Mucosa of gallbladder (tissue), 1 donor: ENCODE data around the gene MICU1. TPM values are rescaled to one million over a fixed set of nuclear protein-coding genes. Genes with fewer than 3 reads are reported as not detected.
"Not testable (repeated sequence)": the region's sequence is repeated elsewhere in the genome, so short reads cannot be mapped to it uniquely, and the experiment has no call there.

Source experiments
- DNase-seq: peaks from one replicate; pipeline ENCODE4 v3.0.0-alpha.2; 2020; ENCODE audit warnings: low spot score
- total RNA-seq: library from RNA; stranded (reverse); gene quantifications from one replicate; pipeline ENCODE4 v1.2.1, GENCODE V29; 2021
- donor health status: DM: no; HTN: no; CAD: no.

MICU1 gene
- total RNA-seq, 1 donor from 2014 or later = 42.0 TPM

DNA sequence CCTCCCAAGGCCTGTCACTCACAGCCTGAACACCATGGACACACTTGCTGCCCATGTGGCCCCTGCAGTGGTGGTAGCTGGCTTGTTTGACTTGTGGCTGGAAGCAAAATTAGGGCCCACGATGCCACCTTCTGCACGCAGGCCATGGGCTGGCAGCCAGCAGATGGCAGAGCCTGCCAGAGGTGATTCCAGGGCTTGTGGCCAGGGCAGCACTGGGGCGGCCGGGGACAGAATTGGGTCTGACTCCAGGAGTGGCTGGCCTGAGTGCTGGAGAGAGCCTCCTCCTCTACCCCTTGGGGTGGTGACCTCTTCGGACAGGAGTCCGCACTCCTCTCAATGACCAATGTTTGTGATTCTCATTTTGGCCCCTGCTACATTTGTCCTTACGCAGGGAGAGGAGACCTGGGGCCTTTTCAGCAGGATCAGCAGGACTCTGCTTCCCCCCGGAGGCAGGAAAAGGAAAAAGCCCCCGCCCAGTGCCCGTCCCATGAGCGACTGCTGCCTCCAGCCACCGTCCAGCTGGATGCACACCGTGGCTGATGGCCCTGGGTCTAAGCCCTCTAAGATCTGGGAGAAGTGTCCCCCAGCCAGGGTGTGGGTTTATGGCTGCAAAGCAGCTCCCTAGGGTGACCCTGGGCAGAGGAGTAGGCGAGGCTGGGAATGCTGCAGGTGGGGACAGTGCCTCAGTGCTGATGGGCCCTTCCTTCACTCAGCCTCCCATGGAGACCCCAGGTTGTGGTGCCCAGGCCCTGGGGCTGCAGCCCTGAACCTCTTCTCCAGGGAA lies 297.6 kb downstream of the MICU1 start:
- peak; percentile 55 for DNase-seq

DNA sequence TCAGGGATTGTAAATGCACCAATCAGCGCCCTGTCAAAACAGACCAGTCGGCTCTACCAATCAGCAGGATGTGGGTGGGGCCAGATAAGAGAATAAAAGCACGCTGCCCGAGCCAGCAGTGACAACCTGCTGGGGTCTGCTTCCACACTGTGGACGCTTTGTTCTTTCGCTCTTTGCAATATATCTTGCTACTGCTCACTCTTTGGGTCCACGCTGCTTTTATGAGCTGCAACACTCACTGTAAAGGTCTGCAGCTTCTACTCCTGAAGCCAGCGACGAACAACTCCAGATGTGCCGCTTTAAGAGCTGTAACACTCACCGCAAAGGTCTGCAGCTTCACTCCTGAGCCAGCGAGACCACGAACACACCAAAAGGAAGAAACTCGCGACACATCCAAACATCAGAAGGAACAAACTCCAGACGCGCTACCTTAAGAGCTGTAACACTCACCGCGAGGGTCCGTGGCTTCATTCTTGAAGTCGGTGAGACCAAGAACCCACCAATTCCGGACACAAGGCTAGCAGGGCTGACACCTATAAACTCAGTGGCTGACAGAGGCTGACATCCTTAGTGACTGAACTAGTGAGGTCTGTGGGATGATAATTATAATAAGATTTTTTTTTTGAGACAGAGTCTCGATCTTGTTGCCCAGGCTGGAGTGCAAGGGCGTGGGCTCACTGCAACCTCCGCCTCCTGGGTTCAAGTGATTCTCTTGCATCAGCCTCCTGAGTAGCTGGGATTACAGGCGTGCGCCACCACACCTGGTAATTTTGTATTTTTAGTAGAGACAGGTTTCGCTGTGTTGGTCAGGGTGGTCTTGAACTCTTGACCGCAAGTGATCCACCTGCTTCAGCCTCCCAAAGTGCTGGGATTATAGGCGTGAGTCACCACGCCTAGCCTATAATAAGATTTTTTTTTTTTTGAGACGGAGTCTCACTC lies 298.9 kb downstream of the MICU1 start:
- DNase-seq = not testable (repeated sequence)

DNA sequence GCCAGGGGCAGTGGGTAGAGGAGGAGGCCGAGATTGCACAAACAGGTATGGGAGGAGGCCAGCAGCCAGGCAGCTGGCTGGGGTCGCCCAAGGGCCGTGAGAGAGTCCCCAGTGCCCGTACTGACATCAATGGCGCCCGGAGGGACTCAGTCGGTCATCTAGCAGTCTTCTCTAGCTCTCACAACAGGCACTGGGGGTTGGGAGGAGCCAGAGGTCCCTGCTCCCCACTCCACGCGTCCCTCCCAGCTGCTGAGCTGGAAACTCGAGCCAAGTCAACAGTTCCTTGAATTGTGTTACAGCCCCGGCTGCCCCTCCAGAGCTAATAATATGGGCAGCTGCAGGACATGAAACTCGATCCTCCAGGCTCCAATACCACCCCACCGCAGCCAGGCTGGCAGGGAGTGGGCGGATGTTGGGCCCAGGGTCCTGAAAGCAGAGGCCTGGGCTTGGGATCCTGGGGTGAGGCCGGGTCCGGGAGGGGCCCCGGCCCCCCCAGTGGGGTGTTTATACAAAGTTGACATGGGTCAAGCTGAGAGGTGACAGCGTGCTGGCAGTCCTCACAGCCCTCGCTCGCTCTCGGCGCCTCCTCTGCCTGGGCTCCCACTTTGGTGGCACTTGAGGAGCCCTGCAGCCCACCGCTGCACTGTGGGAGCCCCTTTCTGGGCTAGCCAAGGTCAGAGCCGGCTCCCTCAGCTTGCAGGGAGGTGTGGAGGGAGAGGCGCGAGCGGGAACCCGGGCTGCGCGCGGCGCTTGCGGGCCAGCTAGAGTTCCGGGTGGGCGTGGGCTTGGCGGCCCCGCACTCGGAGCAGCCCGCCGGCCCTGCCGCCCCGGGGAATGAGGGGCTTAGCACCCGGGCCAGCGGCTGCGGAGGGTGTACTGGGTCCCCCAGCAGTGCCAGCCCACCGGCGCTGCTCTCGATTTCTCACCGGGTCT lies 300.4 kb downstream of the MICU1 start:
- not testable (repeated sequence) for DNase-seq

DNA sequence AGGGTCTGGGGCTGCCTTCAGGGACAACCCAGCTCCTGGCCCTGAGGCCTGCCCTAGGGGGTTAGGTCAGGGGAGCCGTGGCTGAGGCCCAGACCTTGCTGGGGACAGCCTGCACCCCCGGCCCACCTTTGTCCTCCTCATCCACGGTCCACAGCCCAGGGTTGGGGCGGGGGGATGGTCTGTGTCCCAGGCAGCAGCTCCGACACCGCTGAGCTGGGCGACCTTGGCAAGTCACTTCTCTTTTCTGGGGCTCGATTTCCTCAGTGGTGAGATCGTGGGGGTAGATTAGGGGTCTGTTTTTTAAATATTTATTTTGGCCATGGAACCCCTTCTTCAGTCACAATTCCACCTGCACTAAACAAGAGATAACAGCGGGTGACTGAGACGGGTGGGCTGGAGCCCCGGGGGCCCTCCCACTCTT lies 302.1 kb downstream of the MICU1 start:
- DNase-seq = no peak

DNA sequence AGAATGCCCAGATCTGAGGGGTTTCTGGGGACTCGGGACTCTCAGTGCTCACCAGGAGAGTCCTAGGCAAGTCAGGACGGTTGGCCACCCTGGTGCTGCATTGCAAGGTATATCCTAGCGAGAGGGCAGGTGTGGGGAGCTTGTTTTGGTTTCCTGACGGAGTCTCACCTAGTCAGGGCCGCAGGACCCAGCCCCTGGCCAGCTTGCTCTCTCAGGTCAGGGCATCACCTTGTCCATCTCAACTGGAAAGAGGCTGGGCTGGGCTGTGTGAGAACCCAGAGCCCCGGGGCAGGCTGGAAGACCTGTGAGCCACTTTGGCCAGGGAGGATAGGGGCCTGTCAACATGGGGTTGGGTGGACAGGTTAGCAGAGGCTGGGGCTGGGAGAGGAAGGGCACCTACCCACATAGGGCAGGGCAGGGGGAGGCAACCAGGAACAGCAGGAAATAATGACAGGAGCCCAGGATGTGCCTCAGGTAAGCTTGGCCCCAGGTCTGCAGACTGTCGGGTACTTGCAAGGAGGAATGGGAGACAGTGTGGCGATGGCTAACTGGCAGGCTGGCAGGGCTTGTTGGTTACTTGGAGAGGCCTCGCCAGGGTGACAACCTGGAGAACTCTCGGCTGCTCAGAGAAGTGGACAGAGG lies 302.6 kb downstream of the MICU1 start:
- no peak for DNase-seq

DNA sequence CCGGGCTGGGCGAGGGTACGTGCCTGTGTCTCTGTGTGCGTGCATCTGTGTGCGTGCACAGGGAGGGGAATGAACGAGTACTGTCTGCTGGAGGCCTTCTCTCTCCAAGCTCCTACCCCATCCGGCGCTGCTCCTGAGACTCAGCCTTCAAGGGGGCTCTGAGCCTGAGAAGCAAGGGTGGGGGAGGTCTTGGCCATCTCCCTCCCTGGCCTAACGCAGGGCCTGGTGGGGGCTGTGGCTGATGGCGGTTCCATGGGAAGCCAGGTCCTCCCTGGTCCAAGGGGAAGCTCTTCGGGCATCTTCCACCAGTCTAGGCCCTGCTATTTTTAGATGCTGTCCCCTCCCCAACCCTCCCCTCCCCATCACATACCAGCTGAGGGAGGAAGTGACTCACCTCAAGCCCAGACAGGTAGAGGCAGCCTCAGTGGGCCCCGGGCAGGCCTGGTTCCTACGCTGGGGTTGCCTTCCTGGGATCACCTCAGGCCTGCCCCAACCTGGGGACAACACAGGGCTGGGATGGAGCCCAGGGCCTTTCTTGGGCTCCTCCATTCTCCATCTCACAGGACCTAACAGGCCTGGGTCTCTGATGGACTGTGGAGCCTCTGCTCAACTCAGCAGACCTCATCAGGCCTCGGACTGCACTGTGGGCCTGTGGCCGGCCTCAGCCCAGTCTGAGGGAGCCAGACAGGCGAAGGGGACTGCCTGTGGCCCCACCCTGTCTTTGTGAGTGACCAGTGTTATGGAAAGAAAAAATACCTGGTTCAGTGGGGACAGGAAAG lies 303.4 kb downstream of the MICU1 start:
- no peak for DNase-seq

DNA sequence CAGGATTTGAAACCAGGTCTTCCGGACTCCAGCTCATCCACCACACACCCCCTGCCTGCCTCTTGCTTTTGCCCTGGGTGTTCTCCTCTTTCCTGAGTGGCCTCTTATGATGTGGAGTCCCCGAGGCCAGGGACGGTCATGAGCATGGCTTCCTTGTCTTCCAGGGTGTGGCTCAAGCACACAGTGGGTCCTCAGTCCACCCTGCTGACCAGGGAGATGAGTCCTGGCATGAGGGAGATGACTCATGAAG lies 303.9 kb downstream of the MICU1 start:
- no peak for DNase-seq

DNA sequence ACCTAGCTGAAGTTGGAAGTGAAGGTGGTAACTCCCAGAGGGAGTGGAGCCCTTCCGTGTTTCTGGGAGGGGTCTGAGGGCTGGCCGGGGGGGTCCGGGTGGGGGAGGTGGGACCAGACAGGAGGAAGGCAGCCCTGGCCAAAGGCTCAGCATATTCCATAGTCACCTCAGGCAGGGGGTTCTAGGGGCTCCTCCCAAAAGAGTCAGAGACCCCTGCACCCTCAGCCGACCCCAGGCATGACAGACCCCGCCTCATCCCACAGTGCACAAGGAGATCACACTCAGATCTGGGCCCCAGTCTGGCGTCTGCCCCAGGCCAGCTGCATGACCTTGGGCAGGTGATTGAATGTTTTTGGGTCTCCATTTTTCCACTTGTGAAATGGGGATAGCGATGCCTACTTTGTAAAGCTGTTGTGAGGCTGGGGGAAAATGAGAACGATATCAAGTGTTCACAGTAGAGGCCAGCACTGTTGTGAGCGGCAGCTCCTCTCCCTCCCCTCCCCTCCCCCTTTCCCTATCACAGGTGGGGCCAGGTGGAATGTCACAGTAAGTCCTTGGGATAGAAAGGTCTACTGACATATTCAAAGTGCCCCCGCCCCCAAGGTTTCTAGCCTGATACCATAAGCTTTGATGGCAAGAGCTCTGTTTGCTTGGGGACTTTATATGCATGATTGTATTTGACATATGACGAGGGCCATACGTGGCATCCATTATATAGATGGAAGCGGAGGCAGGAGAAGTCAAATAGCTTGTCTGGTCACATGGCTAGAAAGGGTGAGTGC lies 304.4 kb downstream of the MICU1 start:
- no peak for DNase-seq

DNA sequence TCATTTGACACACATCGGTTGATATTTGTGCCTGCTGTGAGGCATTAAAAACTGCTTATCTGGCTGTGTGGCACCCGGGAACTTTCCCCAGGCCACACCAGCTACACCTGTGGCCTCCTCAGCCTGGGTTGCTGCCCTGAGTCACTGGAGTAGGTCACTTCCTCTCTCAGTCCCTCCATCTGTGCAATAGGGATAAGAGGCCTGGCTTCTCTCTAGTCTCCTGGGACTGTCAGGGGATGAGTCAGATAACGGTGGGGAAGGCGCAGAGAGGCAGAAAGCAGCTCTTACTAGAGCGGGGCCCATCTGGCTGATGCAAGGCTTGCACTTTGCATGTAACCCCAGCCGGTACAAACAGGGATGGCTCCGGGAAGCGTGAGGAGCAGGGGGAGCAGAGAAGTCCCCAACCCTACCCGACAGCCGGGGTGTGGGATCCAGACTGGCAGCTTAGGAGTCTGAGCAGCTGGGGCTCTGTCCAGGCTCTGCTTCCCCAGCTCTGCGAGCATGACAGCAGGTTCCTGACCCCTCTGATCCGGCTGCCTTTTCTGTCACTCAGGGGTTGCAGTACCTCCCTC lies 305.1 kb downstream of the MICU1 start:
- DNase-seq = peak; percentile 58

DNA sequence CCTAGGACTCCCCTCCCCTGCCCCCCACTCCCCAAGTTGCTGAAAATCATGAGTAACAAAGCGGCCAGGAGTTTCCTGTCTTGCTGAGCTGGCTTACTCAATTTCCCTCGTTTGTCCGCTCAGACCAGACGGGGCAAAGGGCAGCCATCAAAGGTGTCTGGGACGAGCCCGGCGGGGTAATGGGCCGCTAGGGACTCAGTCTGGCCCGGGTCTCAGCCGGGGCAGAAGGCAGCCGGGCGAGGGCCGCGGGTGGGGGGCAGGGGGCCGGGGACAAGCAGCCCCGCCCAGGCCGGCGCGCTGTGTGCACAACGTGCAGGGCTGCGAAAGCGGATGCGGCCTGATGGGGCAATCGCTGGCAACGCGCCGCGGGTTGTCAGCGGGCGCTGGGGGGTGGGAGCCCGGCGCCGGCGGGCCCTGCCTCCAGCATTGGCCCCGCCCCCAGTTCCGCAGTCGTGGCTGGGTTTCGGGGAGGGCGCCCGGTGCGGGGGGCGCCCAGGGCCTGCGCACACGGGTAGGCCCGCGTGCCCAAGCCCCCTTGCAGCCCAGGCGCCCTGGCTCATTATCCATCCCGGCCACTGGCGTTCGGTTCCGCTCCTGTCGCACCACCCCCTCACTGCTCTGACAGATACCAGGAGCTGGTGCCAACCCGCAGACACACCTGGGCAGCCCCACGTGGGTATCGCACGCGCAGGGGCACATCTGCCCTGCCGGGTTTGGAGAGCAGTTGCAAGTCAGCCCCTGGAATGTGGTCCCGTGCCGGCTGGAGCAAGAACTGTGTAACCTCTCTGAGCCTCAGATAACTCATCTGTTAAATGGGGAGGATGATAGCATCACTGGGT lies 306.2 kb downstream of the MICU1 start:
- DNase-seq = peak; percentile 93

DNA sequence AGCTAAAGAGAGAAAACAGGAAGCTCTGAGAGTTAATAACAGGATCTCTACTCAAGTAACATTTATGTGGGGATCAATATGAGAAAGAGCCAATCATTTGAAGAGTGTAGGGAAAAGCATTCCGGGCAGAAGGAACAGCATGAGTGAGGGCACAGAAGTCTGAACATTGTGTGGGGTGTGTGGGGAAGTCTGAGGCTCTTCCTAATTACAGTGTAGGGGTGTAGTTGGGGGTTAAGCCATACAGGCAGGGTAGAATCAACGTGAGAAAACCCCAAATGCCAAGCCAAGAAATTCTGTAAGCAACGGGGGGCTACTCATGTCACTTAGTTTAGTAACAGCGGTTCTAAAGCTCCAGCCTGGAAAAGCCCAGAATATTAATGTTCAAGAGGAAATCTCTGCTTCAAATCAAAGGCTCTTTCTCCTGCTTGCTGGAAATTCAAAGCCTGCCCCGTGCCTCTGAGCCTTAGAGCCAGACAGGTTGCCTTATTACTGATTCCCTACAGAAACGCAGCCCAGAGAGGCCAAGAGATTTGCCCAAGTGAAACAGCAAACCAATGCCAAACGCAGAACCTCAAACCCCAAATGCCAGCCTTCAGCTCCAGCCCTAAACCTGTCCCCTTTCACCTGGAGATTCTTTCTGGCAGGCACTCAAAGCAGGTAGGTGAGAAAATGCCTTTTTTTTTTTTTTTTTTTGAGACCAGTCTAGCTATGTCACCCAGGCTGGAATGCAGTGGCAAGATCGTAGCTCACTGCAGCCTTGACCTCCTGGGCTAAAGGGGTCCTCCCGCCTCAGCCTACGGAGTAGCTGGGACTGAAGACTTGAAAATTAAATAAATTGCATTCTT lies 307.2 kb downstream of the MICU1 start:
- DNase-seq = no peak

Other genes starting within 250 kb of the MICU1 start
- 40.9 TPM for gene MCU, start 66.1 kb upstream of the MICU1 start, total RNA-seq